ENCODE data around the gene OR10A7. TPM values are rescaled to one million over a fixed set of nuclear protein-coding genes. Genes with fewer than 3 reads are reported as not detected.
"Not testable (repeated sequence)": the region's sequence is repeated elsewhere in the genome, so short reads cannot be mapped to it uniquely, and the experiment has no call there.

The OR10A7 gene, protein sequence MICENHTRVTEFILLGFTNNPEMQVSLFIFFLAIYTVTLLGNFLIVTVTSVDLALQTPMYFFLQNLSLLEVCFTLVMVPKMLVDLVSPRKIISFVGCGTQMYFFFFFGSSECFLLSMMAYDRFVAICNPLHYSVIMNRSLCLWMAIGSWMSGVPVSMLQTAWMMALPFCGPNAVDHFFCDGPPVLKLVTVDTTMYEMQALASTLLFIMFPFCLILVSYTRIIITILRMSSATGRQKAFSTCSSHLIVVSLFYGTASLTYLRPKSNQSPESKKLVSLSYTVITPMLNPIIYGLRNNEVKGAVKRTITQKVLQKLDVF
- total RNA-seq (not detected), polyA plus RNA-seq (not detected), total RNA-seq (not detected)

DNA sequence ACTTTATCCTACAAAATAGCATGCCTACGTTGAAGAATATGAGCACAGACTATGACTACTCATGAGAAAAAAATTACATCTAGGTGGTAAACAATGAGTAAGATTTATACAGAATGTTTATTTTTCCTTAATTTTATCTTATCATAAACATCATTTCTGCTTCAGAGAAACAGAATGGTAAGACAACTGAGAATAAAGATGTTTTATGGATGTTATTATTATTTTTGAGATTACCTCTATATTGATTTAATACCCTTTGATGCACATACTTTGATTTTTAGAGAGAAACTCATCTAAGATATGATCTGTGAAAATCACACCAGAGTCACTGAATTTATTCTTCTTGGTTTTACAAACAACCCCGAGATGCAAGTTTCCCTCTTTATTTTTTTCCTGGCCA lies at the start of gene OR10A7:
OR10A7 (plus strand) TSS at position 301 of the 400 bp plus-strand sequence; CDS start at position 301, 0 bp downstream.
- H3K36me3 Mint-ChIP-seq = peaks cover 0 to 4% (median 0%) of the 10 kb centered on the region in 5 donors
- Histone ChIP-seq H3K27ac (ENCODE audit: low read depth, low read length) (no peak within 1 kb of the TSS), H3K36me3 (ENCODE audit: control insufficient read depth in 2 of 3, insufficient read depth in 3 of 3, low read length in 3 of 3) (no peaks in the 10 kb centered on the region), H3K27me3 (ENCODE audit: control insufficient read depth in 2 of 2, insufficient read depth in 2 of 2, low read length in 2 of 2) (no peaks in the 10 kb centered on the region), H3K4me1 (ENCODE audit: control insufficient read depth in 2 of 2, insufficient read depth in 2 of 2, low read length in 2 of 2) (no peaks in the 10 kb centered on the region), H3K9me3 (ENCODE audit: control insufficient read depth in 2 of 3, low read length in 3 of 3) (no peaks in the 10 kb centered on the region), H3K4me3 (ENCODE audit: low read length) (no peak within 1 kb of the TSS)
- ChIA-PET POLR2A (no interaction called here), CTCF (no interaction called here)
- ATAC-seq = no peak
- H3K4me3 Mint-ChIP-seq = no peak within 1 kb of the TSS
- no peaks in the 10 kb centered on the region for H3K4me1 Mint-ChIP-seq
- intact Hi-C loops (cut with micrococcal nuclease) = no loop called here
- DNase-seq = no peak
- peaks cover 4 to 33% (median 19%) of the 10 kb centered on the region in 5 donors for H3K27me3 Mint-ChIP-seq
- peaks cover 0 to 5% (median 0%) of the 10 kb centered on the region in 11 donors for H3K9me3 Mint-ChIP-seq
- no peak within 1 kb of the TSS for H3K27ac Mint-ChIP-seq

DNA sequence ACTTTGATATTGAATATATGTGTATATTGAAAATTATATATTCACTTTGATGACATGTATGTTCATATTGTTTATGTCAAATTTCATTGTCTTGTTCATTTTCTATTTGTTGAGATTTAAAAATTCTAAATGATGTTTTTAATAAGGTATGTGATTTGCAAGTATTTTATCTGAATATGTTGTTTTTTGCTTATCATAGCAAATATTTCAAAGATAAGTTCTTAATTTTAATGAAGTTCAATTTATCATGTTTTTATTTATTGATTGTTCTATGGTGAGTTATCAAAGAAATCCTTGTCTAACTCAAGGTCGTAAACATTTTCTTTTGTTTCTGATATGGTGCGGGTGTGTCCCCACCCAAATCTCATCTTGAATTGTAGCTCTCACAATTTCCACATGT lies 49.4 kb upstream of the OR10A7 start:
- H3K36me3 ChIP-seq (ENCODE audit: control insufficient read depth in 2 of 3, insufficient read depth in 3 of 3, low read length in 3 of 3) = no peaks in the 10 kb centered on the region
- no peak overlapping the region for H3K4me3 Mint-ChIP-seq
- peaks cover 0 to 3% (median 0%) of the 10 kb centered on the region in 11 donors for H3K9me3 Mint-ChIP-seq
- no peak overlapping the region for H3K4me3 ChIP-seq (ENCODE audit: low read length)
- no peaks in the 10 kb centered on the region for H3K27me3 ChIP-seq (ENCODE audit: control insufficient read depth in 2 of 2, insufficient read depth in 2 of 2, low read length in 2 of 2)
- no peaks in the 10 kb centered on the region for H3K9me3 ChIP-seq (ENCODE audit: control insufficient read depth in 2 of 3, low read length in 3 of 3)
- DNase-seq (no peak), ATAC-seq (no peak)
- no peaks in the 10 kb centered on the region for H3K4me1 Mint-ChIP-seq
- H3K27me3 Mint-ChIP-seq = peaks cover 3 to 26% (median 15%) of the 10 kb centered on the region in 5 donors
- H3K36me3 Mint-ChIP-seq = peaks cover 0 to 3% (median 0%) of the 10 kb centered on the region in 5 donors
- ChIA-PET CTCF (no interaction called here), POLR2A (no interaction called here)
- H3K27ac ChIP-seq (ENCODE audit: low read depth, low read length) = no peak overlapping the region
- H3K4me1 ChIP-seq (ENCODE audit: control insufficient read depth in 2 of 2, insufficient read depth in 2 of 2, low read length in 2 of 2) = no peaks in the 10 kb centered on the region
- intact Hi-C loops (cut with micrococcal nuclease) = no loop called here
- H3K27ac Mint-ChIP-seq = no peak overlapping the region

DNA sequence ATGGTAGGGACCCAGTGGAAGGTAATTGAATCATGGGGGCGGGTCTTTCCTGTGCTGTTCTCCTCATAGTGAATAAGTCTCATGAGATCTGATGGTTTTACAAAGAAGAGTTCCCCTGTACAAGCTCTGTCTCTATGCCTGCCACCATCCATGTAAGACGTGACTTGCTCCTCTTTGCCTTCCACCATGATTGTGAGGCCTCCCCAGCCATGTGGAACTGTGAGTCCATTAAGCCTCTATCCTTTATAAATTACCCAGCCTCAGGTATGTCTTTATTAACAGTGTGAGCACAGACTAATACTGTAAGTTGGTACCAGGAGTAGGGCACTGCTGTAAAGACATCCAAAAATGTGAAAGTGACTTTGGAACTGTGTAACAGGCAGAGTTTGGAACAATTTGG lies 49.0 kb upstream of the OR10A7 start:
- H3K27me3 ChIP-seq (ENCODE audit: control insufficient read depth in 2 of 2, insufficient read depth in 2 of 2, low read length in 2 of 2); H3K27ac ChIP-seq (ENCODE audit: low read depth, low read length); intact Hi-C loops (cut with micrococcal nuclease); H3K4me1 ChIP-seq (ENCODE audit: control insufficient read depth in 2 of 2, insufficient read depth in 2 of 2, low read length in 2 of 2); H3K9me3 Mint-ChIP-seq; H3K4me3 ChIP-seq (ENCODE audit: low read length); H3K4me1 Mint-ChIP-seq; H3K27ac Mint-ChIP-seq; H3K9me3 ChIP-seq (ENCODE audit: control insufficient read depth in 2 of 3, low read length in 3 of 3); H3K36me3 Mint-ChIP-seq; H3K4me3 Mint-ChIP-seq; DNase-seq; CTCF ChIA-PET; ATAC-seq; H3K36me3 ChIP-seq (ENCODE audit: control insufficient read depth in 2 of 3, insufficient read depth in 3 of 3, low read length in 3 of 3); POLR2A ChIA-PET: not testable (repeated sequence)
- H3K27me3 Mint-ChIP-seq = peaks cover 3 to 29% (median 19%) of the 10 kb centered on the region in 5 donors

DNA sequence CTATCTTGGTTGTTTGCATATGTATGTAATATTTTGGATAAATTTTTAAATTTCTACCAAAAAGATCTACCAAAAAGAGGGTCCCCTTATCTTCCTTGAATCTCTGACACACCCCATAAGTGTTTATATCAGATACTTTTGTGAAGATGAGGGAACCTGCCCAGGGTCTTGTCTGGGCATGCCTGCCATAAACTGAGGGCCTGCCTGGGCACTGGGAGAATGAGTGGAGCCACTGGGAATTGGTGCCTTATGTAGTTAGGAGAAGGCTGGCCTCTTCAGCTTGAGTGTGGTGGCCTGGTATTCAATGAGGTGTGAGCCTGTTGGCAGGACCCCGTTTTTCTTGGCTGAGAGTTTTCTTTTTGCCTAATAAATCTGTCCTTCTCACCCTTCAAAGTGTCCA lies 48.1 kb upstream of the OR10A7 start:
- Histone ChIP-seq H3K9me3 (ENCODE audit: control insufficient read depth in 2 of 3, low read length in 3 of 3) (no peaks in the 10 kb centered on the region), H3K27ac (ENCODE audit: low read depth, low read length) (no peak overlapping the region), H3K4me1 (ENCODE audit: control insufficient read depth in 2 of 2, insufficient read depth in 2 of 2, low read length in 2 of 2) (no peaks in the 10 kb centered on the region), H3K27me3 (ENCODE audit: control insufficient read depth in 2 of 2, insufficient read depth in 2 of 2, low read length in 2 of 2) (no peaks in the 10 kb centered on the region), H3K4me3 (ENCODE audit: low read length) (no peak overlapping the region), H3K36me3 (ENCODE audit: control insufficient read depth in 2 of 3, insufficient read depth in 3 of 3, low read length in 3 of 3) (no peaks in the 10 kb centered on the region)
- peaks cover 0 to 3% (median 0%) of the 10 kb centered on the region in 5 donors for H3K36me3 Mint-ChIP-seq
- H3K4me3 Mint-ChIP-seq = no peak overlapping the region
- ATAC-seq = no peak
- peaks cover 5 to 28% (median 20%) of the 10 kb centered on the region in 5 donors for H3K27me3 Mint-ChIP-seq
- no peak overlapping the region for H3K27ac Mint-ChIP-seq
- H3K4me1 Mint-ChIP-seq = no peaks in the 10 kb centered on the region
- H3K9me3 Mint-ChIP-seq = peaks cover 0 to 5% (median 0%) of the 10 kb centered on the region in 11 donors
- POLR2A ChIA-PET = no interaction called here
- DNase-seq = no peak
- CTCF ChIA-PET = no interaction called here
- intact Hi-C loops (cut with micrococcal nuclease) = no loop called here

DNA sequence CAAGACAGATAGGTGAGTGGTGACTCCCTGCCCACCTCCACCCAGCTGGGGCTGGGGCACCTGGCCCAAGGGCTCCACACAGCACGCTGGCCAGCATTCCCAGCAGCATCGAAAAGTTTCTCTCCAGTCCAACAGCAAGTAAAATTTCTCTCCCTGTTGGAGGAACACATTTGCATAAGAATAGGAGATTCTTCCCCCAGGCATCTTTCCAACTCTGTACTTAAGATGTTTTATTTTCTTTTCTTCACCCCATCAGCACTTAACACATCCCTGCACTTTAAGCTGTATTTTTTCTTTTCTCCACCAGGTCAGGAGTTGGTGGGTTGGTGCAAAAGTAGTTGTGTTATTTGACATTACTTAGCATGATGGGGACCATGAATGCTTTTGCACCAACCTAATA lies 47.4 kb upstream of the OR10A7 start:
- Histone ChIP-seq H3K4me1 (ENCODE audit: control insufficient read depth in 2 of 2, insufficient read depth in 2 of 2, low read length in 2 of 2) (no peaks in the 10 kb centered on the region), H3K27ac (ENCODE audit: low read depth, low read length) (no peak overlapping the region), H3K9me3 (ENCODE audit: control insufficient read depth in 2 of 3, low read length in 3 of 3) (no peaks in the 10 kb centered on the region), H3K4me3 (ENCODE audit: low read length) (no peak overlapping the region), H3K27me3 (ENCODE audit: control insufficient read depth in 2 of 2, insufficient read depth in 2 of 2, low read length in 2 of 2) (no peaks in the 10 kb centered on the region), H3K36me3 (ENCODE audit: control insufficient read depth in 2 of 3, insufficient read depth in 3 of 3, low read length in 3 of 3) (no peaks in the 10 kb centered on the region)
- POLR2A ChIA-PET = no interaction called here
- DNase-seq (no peak), ATAC-seq (no peak)
- Mint-ChIP-seq H3K36me3 (peaks cover 0 to 9% (median 3%) of the 10 kb centered on the region in 5 donors), H3K9me3 (peaks cover 0 to 13% (median 6%) of the 10 kb centered on the region in 11 donors), H3K27me3 (peaks cover 12 to 33% (median 27%) of the 10 kb centered on the region in 5 donors), H3K4me3 (no peak overlapping the region), H3K27ac (no peak overlapping the region), H3K4me1 (no peaks in the 10 kb centered on the region)
- CTCF ChIA-PET = no interaction called here
- intact Hi-C loops (cut with micrococcal nuclease) = no loop called here

DNA sequence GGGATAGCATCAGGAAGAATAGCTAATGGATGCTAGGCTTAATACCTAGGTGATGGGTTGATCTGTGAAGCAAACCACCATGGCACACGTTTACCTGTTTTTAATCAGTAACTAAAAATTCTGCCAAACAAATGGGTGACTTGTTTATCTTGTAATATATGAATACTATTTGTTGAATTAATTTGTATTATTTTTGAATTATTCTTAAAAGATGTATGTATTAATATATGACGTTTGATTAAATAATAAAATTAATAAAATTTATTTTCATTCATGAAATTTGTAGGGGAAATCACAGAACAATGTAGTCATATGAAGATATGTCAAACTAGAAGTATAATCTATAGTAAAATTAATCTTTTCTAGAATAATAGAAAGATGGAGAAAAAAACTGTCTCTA lies 32.3 kb upstream of the OR10A7 start:
- no peaks in the 10 kb centered on the region for H3K4me1 ChIP-seq (ENCODE audit: control insufficient read depth in 2 of 2, insufficient read depth in 2 of 2, low read length in 2 of 2)
- H3K4me3 Mint-ChIP-seq = no peak overlapping the region
- peaks cover 0 to 4% (median 0%) of the 10 kb centered on the region in 11 donors for H3K9me3 Mint-ChIP-seq
- H3K9me3 ChIP-seq (ENCODE audit: control insufficient read depth in 2 of 3, low read length in 3 of 3) = no peaks in the 10 kb centered on the region
- H3K27me3 Mint-ChIP-seq = peaks cover 18 to 63% (median 42%) of the 10 kb centered on the region in 5 donors
- no peaks in the 10 kb centered on the region for H3K36me3 ChIP-seq (ENCODE audit: control insufficient read depth in 2 of 3, insufficient read depth in 3 of 3, low read length in 3 of 3)
- H3K36me3 Mint-ChIP-seq = no peaks in the 10 kb centered on the region
- H3K27me3 ChIP-seq (ENCODE audit: control insufficient read depth in 2 of 2, insufficient read depth in 2 of 2, low read length in 2 of 2) = no peaks in the 10 kb centered on the region
- no peak overlapping the region for H3K27ac Mint-ChIP-seq
- intact Hi-C loops (cut with micrococcal nuclease) = no loop called here
- no peak overlapping the region for H3K4me3 ChIP-seq (ENCODE audit: low read length)
- ChIA-PET POLR2A (no interaction called here), CTCF (interaction anchor here (0.7 to 1.0 kb wide), 3 partner anchors 56 to 430 kb away, joined by 3 to 7 read pairs (median 3); no protein-coding TSS in a partner anchor)
- H3K4me1 Mint-ChIP-seq = no peaks in the 10 kb centered on the region
- ATAC-seq (no peak), DNase-seq (no peak)
- no peak overlapping the region for H3K27ac ChIP-seq (ENCODE audit: low read depth, low read length)

Measured in naive thymus-derived CD4-positive, alpha-beta T cell (primary cell).